ENCODE data around the gene DMD.

- TF ChIP-seq CTCF (IDR thresholded peaks at IDR 0.05) (peak in 4 of 6 experiments; percentile 12 to 42 (median 30)), POLR2A (IDR thresholded peaks at IDR 0.05) (no peak)
These were observed 1997.4 kb downstream of the DMD start for GRCh38 chrX:31213941-31214340.
